GM21381 (cell line): ENCODE data around the gene GPR135.

ENCODE experiments used
- ATAC-seq: cut with Tn5 transposase; IDR thresholded peaks from one replicate; pipeline ENCODE4 v1.9.1; 2021; ENCODE audit warnings: mild to moderate bottlenecking, moderate library complexity; ENCODE audit not compliant: unreplicated experiment

Gene GPR135

DNA sequence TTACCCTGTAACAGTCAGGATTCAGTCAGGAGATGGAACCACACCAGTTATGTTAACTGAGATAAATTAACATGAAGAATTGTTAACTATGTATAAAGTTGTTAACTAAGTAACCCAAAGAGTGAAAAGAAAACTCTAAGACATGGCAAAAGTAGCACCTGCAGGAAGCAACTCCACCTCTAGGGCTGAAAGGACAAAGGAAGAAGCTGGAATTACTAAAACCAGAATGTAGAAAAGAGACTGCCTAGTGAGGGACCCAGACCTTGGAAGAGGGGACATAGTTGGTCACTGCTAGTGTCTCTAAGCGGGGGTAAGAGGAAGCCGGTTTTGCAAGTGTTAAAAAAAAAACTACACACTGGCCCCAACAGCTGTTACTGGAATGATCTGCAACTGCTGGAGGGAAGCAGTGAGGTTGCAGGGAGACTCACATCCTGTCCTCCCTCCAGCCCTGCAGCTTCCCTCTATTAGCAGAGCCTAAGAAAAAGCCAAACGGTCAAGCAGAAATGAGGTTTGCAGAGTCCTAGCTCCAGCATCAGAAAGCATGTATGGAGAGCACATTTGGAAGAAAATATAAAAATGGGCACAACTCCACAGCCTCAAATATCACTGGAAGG, 39.8 kb downstream of the GPR135 start:
- no peak for ATAC-seq

DNA sequence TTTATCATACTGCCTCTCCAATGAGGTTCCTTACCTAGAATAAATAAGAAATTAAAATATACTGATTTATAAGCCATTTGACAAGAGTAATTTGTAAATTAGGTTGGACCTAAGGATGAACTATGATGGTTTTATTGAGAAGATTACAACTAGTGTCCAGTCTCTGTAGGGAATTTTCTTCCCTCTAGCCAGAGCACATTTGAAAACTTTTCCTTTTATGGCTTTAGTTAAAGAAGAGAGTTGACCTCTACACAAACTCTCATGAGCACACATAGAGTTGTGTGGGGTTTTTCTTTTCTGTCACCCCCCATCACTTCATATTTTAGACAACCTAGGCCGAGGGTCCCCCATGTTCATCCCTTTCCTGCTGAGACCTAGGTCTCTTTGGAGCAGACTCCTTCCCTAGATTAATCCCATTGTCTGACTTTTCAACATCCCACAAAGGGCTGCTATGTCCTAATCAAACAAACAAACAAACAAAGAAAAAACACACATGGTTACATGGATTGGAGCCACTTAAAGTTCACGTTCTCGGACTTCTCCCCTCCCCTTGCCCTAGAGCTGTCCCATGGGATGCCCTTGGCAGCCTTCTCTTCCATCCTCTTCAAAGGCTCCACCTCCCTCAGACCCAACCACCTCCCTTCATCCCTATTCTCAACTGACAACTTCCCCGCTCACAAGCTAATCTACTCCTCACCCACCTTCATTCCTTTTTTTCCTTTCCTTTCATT, 40.7 kb downstream of the GPR135 start:
- ATAC-seq: no peak

DNA sequence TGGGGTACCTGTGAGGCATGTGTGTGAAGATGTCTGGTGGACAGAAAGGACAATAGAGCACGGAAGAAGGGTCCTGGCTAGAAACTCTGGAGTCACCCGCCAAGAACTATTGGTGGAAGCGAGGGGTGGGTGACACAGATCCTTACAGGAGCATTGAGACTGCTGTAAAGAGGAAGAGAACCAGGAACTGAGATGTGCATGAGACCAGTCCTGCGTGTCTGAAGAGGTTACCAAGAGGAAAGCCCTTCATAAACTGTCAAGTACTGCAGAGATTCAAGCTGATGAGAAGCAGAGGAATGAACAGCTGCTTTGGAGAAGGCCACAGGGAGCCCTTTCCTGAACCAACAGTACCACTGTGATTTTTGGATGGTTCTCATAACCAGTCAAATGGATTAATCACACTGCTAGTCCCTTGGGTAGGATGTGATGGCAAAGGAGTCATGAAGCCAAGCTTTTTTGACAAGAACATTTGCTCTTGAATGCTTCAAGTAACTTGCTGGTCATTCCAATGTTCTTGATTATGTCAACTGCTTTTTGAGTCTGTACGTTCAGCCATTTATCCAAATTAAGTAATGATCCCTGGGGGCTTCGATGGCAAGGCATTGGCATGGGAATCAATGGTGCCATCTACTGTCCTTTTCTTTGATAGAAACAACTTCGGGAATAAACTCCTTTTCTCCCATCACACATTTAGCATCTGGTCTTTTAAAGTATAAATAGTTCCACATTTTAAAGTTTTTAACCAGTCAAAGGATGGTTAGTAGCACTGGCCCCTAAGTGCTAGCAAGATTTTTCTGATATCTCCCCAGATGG, 42.9 kb downstream of the GPR135 start:
- no peak for ATAC-seq

DNA sequence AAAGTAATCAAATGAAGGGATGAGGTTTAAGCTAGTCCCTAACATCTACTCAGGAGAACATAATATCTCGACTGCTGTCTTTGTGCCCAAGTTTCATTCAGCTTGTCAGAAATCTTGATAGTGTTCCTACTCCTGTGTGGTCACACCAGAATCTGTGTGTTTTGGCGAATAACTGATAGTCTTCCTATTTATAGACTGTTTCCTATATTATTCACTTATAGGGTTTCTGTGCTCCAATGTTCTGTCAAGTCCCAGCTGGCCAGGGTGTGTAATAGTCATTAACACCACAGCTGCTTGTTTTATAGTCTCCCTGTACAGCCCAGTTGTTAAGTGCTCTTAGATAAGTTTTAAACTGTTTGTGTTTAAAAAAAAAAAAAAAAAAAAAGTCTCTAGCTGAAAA, 45.9 kb downstream of the GPR135 start:
- ATAC-seq: no peak

DNA sequence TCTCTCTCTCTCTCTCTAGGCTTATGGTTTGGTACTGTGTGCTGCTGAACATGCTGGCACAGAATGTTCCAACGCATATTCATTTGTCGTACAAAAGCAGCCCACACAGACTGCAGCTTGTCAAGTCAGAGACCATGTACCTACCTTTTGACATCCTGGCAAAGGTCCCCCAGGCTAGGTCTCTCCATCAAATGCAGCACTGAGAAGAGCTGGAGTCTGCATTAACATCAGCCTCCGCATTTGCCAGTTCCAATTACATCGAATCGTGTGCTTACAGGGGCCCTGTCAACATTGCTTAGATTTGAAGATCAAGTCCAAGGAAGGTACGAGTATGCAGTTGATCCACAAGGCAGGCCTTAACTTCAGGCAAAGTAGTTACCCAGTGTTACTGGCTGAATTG, 47.9 kb downstream of the GPR135 start:
- ATAC-seq: no peak

DNA sequence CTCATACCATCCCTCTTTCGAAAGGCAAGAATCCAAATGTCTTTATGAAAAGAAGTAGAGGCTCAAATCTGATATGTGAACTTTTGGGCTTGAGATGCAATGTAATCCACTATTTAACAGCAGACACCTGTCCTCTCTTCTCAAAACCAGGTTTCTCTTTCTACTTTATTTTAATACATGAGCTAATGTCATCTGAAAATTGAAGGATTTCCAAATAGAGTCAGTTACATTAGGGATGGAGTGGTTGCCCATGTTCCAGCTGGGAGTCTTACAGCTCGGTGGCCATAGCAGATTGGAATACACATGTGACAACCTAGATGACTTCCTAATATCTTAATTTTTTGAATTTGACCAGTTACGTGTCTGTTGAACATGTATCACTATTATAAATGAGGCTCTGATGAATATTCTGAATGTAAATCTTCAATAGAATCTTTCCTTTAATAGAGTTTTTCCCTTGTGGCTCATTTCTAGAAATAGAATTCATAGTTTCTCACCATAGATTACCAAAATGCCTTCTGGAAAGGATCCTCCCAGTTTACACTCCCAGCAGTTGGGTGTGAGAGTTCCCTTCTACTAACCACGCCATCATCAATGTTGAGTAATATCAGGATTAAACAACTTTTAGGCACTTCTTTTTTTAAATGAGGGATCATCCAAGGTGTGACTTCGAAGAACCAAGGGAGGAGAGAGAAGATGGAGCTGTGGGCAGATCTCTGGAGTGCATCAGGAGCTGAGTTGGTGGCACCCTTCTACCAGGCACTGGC, 49.2 kb downstream of the GPR135 start:
- no peak for ATAC-seq
